ENCODE measurements around the gene ARPC1A.
A peak's percentile ranks its signal among the peaks of the same experiment; 100 is the strongest.
"Not testable (repeated sequence)": the region's sequence is repeated elsewhere in the genome, so short reads cannot be mapped to it uniquely, and the experiment has no call there.

Gene ARPC1A

GRCh38 chr7:99325592-99326407 lies at the start of gene ARPC1A:
Gene ARPC1A, plus strand, starts transcription at chr7:99325898. Its CDS starts 7,456 bp downstream, at chr7:99333354.
- ATAC-seq (ENCODE audit: low read depth) (peak; percentile 94), DNase-seq (ENCODE audit: low spot score in 2 of 2) (peak; percentile 91)
- peaks cover 26% of the 10 kb centered on the region for H3K4me1 Mint-ChIP-seq
- no peaks in the 10 kb centered on the region for H3K9me3 Mint-ChIP-seq
- peak within 1 kb of the TSS; percentile 92 for H3K27ac Mint-ChIP-seq
- no peaks in the 10 kb centered on the region for H3K36me3 Mint-ChIP-seq
- peak within 1 kb of the TSS; percentile 87 for H3K4me3 Mint-ChIP-seq
- no peaks in the 10 kb centered on the region for H3K27me3 Mint-ChIP-seq

GRCh38 chr7:99278180-99278579 lies 47.5 kb upstream of the ARPC1A start:
- H3K27ac Mint-ChIP-seq: no peak overlapping the region
- no peaks in the 10 kb centered on the region for H3K9me3 Mint-ChIP-seq
- no peaks in the 10 kb centered on the region for H3K36me3 Mint-ChIP-seq
- peaks cover 9% of the 10 kb centered on the region for H3K27me3 Mint-ChIP-seq
- no peak overlapping the region for H3K4me3 Mint-ChIP-seq
- DNase-seq (ENCODE audit: low spot score in 2 of 2): no peak
- ATAC-seq (ENCODE audit: low read depth): no peak
- peaks cover 3% of the 10 kb centered on the region for H3K4me1 Mint-ChIP-seq

GRCh38 chr7:99284165-99284564 lies 41.5 kb upstream of the ARPC1A start:
- not testable (repeated sequence) for H3K36me3 Mint-ChIP-seq; H3K4me1 Mint-ChIP-seq; DNase-seq (ENCODE audit: low spot score in 2 of 2); ATAC-seq (ENCODE audit: low read depth); H3K4me3 Mint-ChIP-seq; H3K27me3 Mint-ChIP-seq; H3K9me3 Mint-ChIP-seq; H3K27ac Mint-ChIP-seq

- ATAC-seq (ENCODE audit: low read depth): no peak
Observed at GRCh38 chr7:99287779-99288534, 37.7 kb upstream of the ARPC1A start.

GRCh38 chr7:99289185-99289584 lies 36.5 kb upstream of the ARPC1A start:
- ATAC-seq (ENCODE audit: low read depth) (no peak), DNase-seq (ENCODE audit: low spot score in 2 of 2) (no peak)
- Mint-ChIP-seq H3K27me3 (no peaks in the 10 kb centered on the region), H3K4me3 (no peak overlapping the region), H3K4me1 (no peaks in the 10 kb centered on the region), H3K36me3 (no peaks in the 10 kb centered on the region), H3K9me3 (no peaks in the 10 kb centered on the region), H3K27ac (no peak overlapping the region)

More at GRCh38 chr7:99287779-99288534, 37.7 kb upstream of the ARPC1A start:
- H3K36me3 Mint-ChIP-seq: no peaks in the 10 kb centered on the region
- H3K27me3 Mint-ChIP-seq: no peaks in the 10 kb centered on the region
- H3K9me3 Mint-ChIP-seq: no peaks in the 10 kb centered on the region
- no peak overlapping the region for H3K4me3 Mint-ChIP-seq
- DNase-seq (ENCODE audit: low spot score in 2 of 2): no peak
- H3K27ac Mint-ChIP-seq: no peak overlapping the region
- no peaks in the 10 kb centered on the region for H3K4me1 Mint-ChIP-seq

GRCh38 chr7:99290148-99290547 lies 35.5 kb upstream of the ARPC1A start:
- not testable (repeated sequence) for H3K4me3 Mint-ChIP-seq; H3K9me3 Mint-ChIP-seq; DNase-seq (ENCODE audit: low spot score in 2 of 2); H3K4me1 Mint-ChIP-seq; ATAC-seq (ENCODE audit: low read depth); H3K36me3 Mint-ChIP-seq; H3K27ac Mint-ChIP-seq; H3K27me3 Mint-ChIP-seq

- no peaks in the 10 kb centered on the region for H3K27me3 Mint-ChIP-seq
- DNase-seq (ENCODE audit: low spot score in 2 of 2) (no peak), ATAC-seq (ENCODE audit: low read depth) (no peak)
- no peak overlapping the region for H3K4me3 Mint-ChIP-seq
- no peak overlapping the region for H3K27ac Mint-ChIP-seq
- H3K4me1 Mint-ChIP-seq: no peaks in the 10 kb centered on the region
- H3K36me3 Mint-ChIP-seq: no peaks in the 10 kb centered on the region
- H3K9me3 Mint-ChIP-seq: no peaks in the 10 kb centered on the region
Observed at GRCh38 chr7:99290980-99291607, 34.6 kb upstream of the ARPC1A start.

- Mint-ChIP-seq H3K27ac (no peak overlapping the region), H3K4me1 (no peaks in the 10 kb centered on the region), H3K9me3 (no peaks in the 10 kb centered on the region), H3K36me3 (no peaks in the 10 kb centered on the region), H3K27me3 (no peaks in the 10 kb centered on the region), H3K4me3 (no peak overlapping the region)
- no peak for DNase-seq (ENCODE audit: low spot score in 2 of 2)
- no peak for ATAC-seq (ENCODE audit: low read depth)
Observed at GRCh38 chr7:99292127-99292526, 33.6 kb upstream of the ARPC1A start.

- H3K4me3 Mint-ChIP-seq: no peak overlapping the region
- no peaks in the 10 kb centered on the region for H3K36me3 Mint-ChIP-seq
- no peaks in the 10 kb centered on the region for H3K4me1 Mint-ChIP-seq
- no peak for DNase-seq (ENCODE audit: low spot score in 2 of 2)
- no peak overlapping the region for H3K27ac Mint-ChIP-seq
- no peaks in the 10 kb centered on the region for H3K27me3 Mint-ChIP-seq
- no peak for ATAC-seq (ENCODE audit: low read depth)
- no peaks in the 10 kb centered on the region for H3K9me3 Mint-ChIP-seq
Observed at GRCh38 chr7:99293167-99293566, 32.5 kb upstream of the ARPC1A start.

GRCh38 chr7:99293650-99294049 lies 32.0 kb upstream of the ARPC1A start:
- Mint-ChIP-seq H3K27ac (no peak overlapping the region), H3K4me3 (no peak overlapping the region), H3K4me1 (no peaks in the 10 kb centered on the region), H3K9me3 (no peaks in the 10 kb centered on the region), H3K36me3 (no peaks in the 10 kb centered on the region), H3K27me3 (no peaks in the 10 kb centered on the region)
- DNase-seq (ENCODE audit: low spot score in 2 of 2) (no peak), ATAC-seq (ENCODE audit: low read depth) (no peak)

- Mint-ChIP-seq H3K27ac (no peak overlapping the region), H3K4me3 (no peak overlapping the region), H3K9me3 (no peaks in the 10 kb centered on the region), H3K4me1 (no peaks in the 10 kb centered on the region), H3K36me3 (no peaks in the 10 kb centered on the region), H3K27me3 (no peaks in the 10 kb centered on the region)
- DNase-seq (ENCODE audit: low spot score in 2 of 2) (no peak), ATAC-seq (ENCODE audit: low read depth) (no peak)
Observed at GRCh38 chr7:99296471-99296870, 29.2 kb upstream of the ARPC1A start.

GRCh38 chr7:99301496-99301895 lies 24.2 kb upstream of the ARPC1A start:
- no peak for ATAC-seq (ENCODE audit: low read depth)
- Mint-ChIP-seq H3K27ac (no peak overlapping the region), H3K9me3 (no peaks in the 10 kb centered on the region), H3K36me3 (no peaks in the 10 kb centered on the region), H3K4me1 (no peaks in the 10 kb centered on the region), H3K4me3 (no peak overlapping the region), H3K27me3 (no peaks in the 10 kb centered on the region)
- no peak for DNase-seq (ENCODE audit: low spot score in 2 of 2)

GRCh38 chr7:99305473-99306260 lies 20.0 kb upstream of the ARPC1A start:
- ATAC-seq (ENCODE audit: low read depth) (no peak), DNase-seq (ENCODE audit: low spot score in 2 of 2) (no peak)
- Mint-ChIP-seq H3K9me3 (peaks cover 1% of the 10 kb centered on the region), H3K4me1 (no peaks in the 10 kb centered on the region), H3K27me3 (peaks cover 2% of the 10 kb centered on the region), H3K27ac (no peak overlapping the region), H3K4me3 (no peak overlapping the region), H3K36me3 (peaks cover 4% of the 10 kb centered on the region)
